HG02798 (cell line): ENCODE data around the gene CNNM1.

Source experiments
- ATAC-seq: cut with Tn5 transposase; IDR thresholded peaks from one replicate; pipeline ENCODE4 v1.9.1; 2021; ENCODE audit warnings: mild to moderate bottlenecking; ENCODE audit not compliant: unreplicated experiment, poor library complexity

CNNM1 gene

GRCh38 chr10:99331207-99331803 is 2.1 kb downstream of the CNNM1 start:
- no peak for ATAC-seq

- no peak for ATAC-seq
Observed at GRCh38 chr10:99337311-99337811, 8.2 kb downstream of the CNNM1 start.

- ATAC-seq = no peak
Observed at GRCh38 chr10:99337901-99338300, 8.7 kb downstream of the CNNM1 start.

- ATAC-seq = no peak
Observed at GRCh38 chr10:99339077-99339476, 9.9 kb downstream of the CNNM1 start.

- no peak for ATAC-seq
Observed at GRCh38 chr10:99339563-99340047, 10.4 kb downstream of the CNNM1 start.

GRCh38 chr10:99340650-99341049 is 11.5 kb downstream of the CNNM1 start:
- ATAC-seq = no peak

GRCh38 chr10:99341248-99341647 is 12.1 kb downstream of the CNNM1 start:
- no peak for ATAC-seq

- no peak for ATAC-seq
Observed at GRCh38 chr10:99341860-99342490, 12.8 kb downstream of the CNNM1 start.

GRCh38 chr10:99343262-99343661 is 14.1 kb downstream of the CNNM1 start:
- ATAC-seq = no peak

- ATAC-seq = no peak
Observed at GRCh38 chr10:99344715-99345114, 15.6 kb downstream of the CNNM1 start.

- no peak for ATAC-seq
Observed at GRCh38 chr10:99345350-99345749, 16.2 kb downstream of the CNNM1 start.

GRCh38 chr10:99346247-99346646 is 17.1 kb downstream of the CNNM1 start:
- ATAC-seq = no peak

- no peak for ATAC-seq
Observed at GRCh38 chr10:99347672-99348071, 18.5 kb downstream of the CNNM1 start.

GRCh38 chr10:99353182-99353581 is 24.0 kb downstream of the CNNM1 start:
- ATAC-seq = no peak

- no peak for ATAC-seq
Observed at GRCh38 chr10:99357691-99358090, 28.5 kb downstream of the CNNM1 start.

- ATAC-seq = no peak
Observed at GRCh38 chr10:99358101-99358500, 28.9 kb downstream of the CNNM1 start.

GRCh38 chr10:99360934-99361333 is 31.8 kb downstream of the CNNM1 start:
- no peak for ATAC-seq

- no peak for ATAC-seq
Observed at GRCh38 chr10:99364125-99364524, 35.0 kb downstream of the CNNM1 start.

- no peak for ATAC-seq
Observed at GRCh38 chr10:99365311-99365710, 36.2 kb downstream of the CNNM1 start.

- ATAC-seq = no peak
Observed at GRCh38 chr10:99365736-99366135, 36.6 kb downstream of the CNNM1 start.

GRCh38 chr10:99366666-99367065 is 37.5 kb downstream of the CNNM1 start:
- no peak for ATAC-seq

GRCh38 chr10:99368646-99369045 is 39.5 kb downstream of the CNNM1 start:
- no peak for ATAC-seq
